ENCODE measurements around the gene TRAPPC6A. TPM values are rescaled to one million over a fixed set of nuclear protein-coding genes. Genes with fewer than 3 reads are reported as not detected.

TRAPPC6A gene
- total RNA-seq, 1 experiment from 2014 or later = 18.3 TPM

- Histone ChIP-seq H3K9ac (ENCODE audit: low read length) (no peak overlapping the region), H3K79me2 (ENCODE audit: low read length) (peaks cover 32% of the 10 kb centered on the region), H3K27me3 (ENCODE audit: low read length) (no peaks in the 10 kb centered on the region), H2AFZ (ENCODE audit: low read length) (no peak overlapping the region), H3K4me2 (ENCODE audit: low read length) (no peak overlapping the region), H3F3A (ENCODE audit: low read length, unreplicated experiment) (peaks cover 4% of the 10 kb centered on the region), H4K20me1 (ENCODE audit: low read length) (no peaks in the 10 kb centered on the region; the same call in 1 of the 2 replicates), H3K9me2 (replicated peaks; ENCODE audit: low read length) (no peaks in the 10 kb centered on the region), H3K4me1 (ENCODE audit: insufficient read depth, low read length) (peaks cover 14% of the 10 kb centered on the region), H3K36me3 (ENCODE audit: low read depth, low read length) (no peaks in the 10 kb centered on the region), H3K27ac (ENCODE audit: low read length) (no peak overlapping the region), H3K9me3 (ENCODE audit: low read length) (no peaks in the 10 kb centered on the region), H3K4me3 (ENCODE audit: low read length) (no peak overlapping the region)
- no peak for ATAC-seq
- no peak for DNase-seq
- POLR2A ChIA-PET (ENCODE audit: unreplicated experiment) = no interaction called here
- no TSS peak for BruUV-seq (replicated peaks)
- intact Hi-C loops (cut with micrococcal nuclease) = loop anchor here (5.0 kb wide), 1 partner anchor 36 kb away; the partner anchor contains the start of gene PPP1R37
- CTCF ChIA-PET = no interaction called here
- TF ChIP-seq EZH2phosphoT487 (IDR thresholded peaks at IDR 0.05; ENCODE audit: borderline replicate concordance, low read length) = no peak
- no peak for TF ChIP-seq EZH2 (IDR thresholded peaks at IDR 0.05; ENCODE audit: low read length, unreplicated experiment)
- TF ChIP-seq CTCF (conservative IDR thresholded peaks at IDR 0.05; ENCODE audit: low read depth, low read length) = no peak
Measured at GRCh38 chr19:45128146-45128545, 49.9 kb downstream of the TRAPPC6A start.

GRCh38 chr19:45126654-45127053 is 51.4 kb downstream of the TRAPPC6A start:
- CTCF ChIA-PET = no interaction called here

More at GRCh38 chr19:45126654-45127053, 51.4 kb downstream of the TRAPPC6A start:
- no TSS peak for BruUV-seq (replicated peaks)
- Histone ChIP-seq H4K20me1 (ENCODE audit: low read length) (no peaks in the 10 kb centered on the region; the same call in none of the 2 replicates), H3K9ac (ENCODE audit: low read length) (no peak overlapping the region), H3K36me3 (ENCODE audit: low read depth, low read length) (no peaks in the 10 kb centered on the region), H2AFZ (ENCODE audit: low read length) (no peak overlapping the region), H3K4me3 (ENCODE audit: low read length) (no peak overlapping the region), H3K4me2 (ENCODE audit: low read length) (no peak overlapping the region), H3K27ac (ENCODE audit: low read length) (no peak overlapping the region), H3K4me1 (ENCODE audit: insufficient read depth, low read length) (peaks cover 16% of the 10 kb centered on the region), H3K27me3 (ENCODE audit: low read length) (no peaks in the 10 kb centered on the region), H3K9me2 (replicated peaks; ENCODE audit: low read length) (no peaks in the 10 kb centered on the region), H3F3A (ENCODE audit: low read length, unreplicated experiment) (peaks cover 4% of the 10 kb centered on the region), H3K9me3 (ENCODE audit: low read length) (no peaks in the 10 kb centered on the region), H3K79me2 (ENCODE audit: low read length) (peaks cover 42% of the 10 kb centered on the region)
- intact Hi-C loops (cut with micrococcal nuclease) = loop anchor here (5.0 kb wide), 1 partner anchor 34 kb away; the partner anchor contains the start of gene PPP1R37
- POLR2A ChIA-PET (ENCODE audit: unreplicated experiment) = no interaction called here
- TF ChIP-seq EZH2 (IDR thresholded peaks at IDR 0.05; ENCODE audit: low read length, unreplicated experiment) (no peak), CTCF (conservative IDR thresholded peaks at IDR 0.05; ENCODE audit: low read depth, low read length) (no peak), EZH2phosphoT487 (IDR thresholded peaks at IDR 0.05; ENCODE audit: borderline replicate concordance, low read length) (no peak)
- ATAC-seq (no peak), DNase-seq (no peak)
